ENCODE data around the gene KCNC4. TPM values are rescaled to one million over a fixed set of nuclear protein-coding genes. Genes with fewer than 3 reads are reported as not detected.

The KCNC4 gene
- total and polyA plus RNA-seq, 2 of the 4 experiments (the other 2 are of a cell fraction), result 0.18 to 2.3 TPM

DNA sequence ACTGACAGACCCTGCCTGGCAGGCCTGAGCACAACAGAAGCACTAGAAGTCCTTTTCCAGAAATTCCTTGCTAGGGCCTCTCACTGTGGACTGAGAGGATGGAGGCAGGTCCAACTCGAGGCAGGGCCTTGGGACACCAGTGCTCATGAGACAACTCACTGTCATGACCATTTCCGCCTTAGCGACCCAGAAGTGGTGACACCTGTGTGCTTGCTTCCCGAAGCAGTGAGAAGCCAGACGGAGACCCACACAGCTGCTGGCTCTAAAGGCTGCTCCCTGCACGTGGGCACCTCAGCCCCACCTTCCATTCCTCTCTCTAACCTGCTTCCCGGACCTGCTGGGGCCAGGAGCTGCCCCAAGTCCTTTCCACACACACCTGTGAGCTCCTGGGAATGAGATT, 33.0 kb downstream of the KCNC4 start:
- H2BK120ac ChIP-seq (ENCODE audit: low read depth, low read length), result no peak overlapping the region
- H2AFZ ChIP-seq (replicated peaks; ENCODE audit: low read length, poor library complexity), result no peak overlapping the region
- no peak overlapping the region for H3K23ac ChIP-seq (ENCODE audit: low read depth, low read length)
- ChIA-PET POLR2A (ENCODE audit: unreplicated experiment) (no interaction called here), CTCF (no interaction called here)
- no TSS peak for BruUV-seq (replicated peaks)
- no peak overlapping the region for H3K27ac ChIP-seq (ENCODE audit: insufficient read depth, low read length)
- no peaks in the 10 kb centered on the region for H3K9me3 ChIP-seq (ENCODE audit: control insufficient read depth, insufficient read depth, low read length)
- dilution Hi-C loops (cut with HindIII; ENCODE audit: low sequenced_read_pairs, unreplicated experiment), result no loop called here
- DNase-seq, result no peak
- H4K20me1 ChIP-seq (ENCODE audit: insufficient read depth, low read length), result no peaks in the 10 kb centered on the region
- peaks cover 53% of the 10 kb centered on the region for H3K27me3 ChIP-seq (ENCODE audit: control insufficient read depth, insufficient read depth, low read length)
- H4K91ac ChIP-seq (ENCODE audit: insufficient read depth, low read depth, low read length), result no peak overlapping the region
- no peak overlapping the region for H4K8ac ChIP-seq (ENCODE audit: low read depth in 2 of 2, low read length in 2 of 2)
- no peaks in the 10 kb centered on the region for H3K36me3 ChIP-seq (ENCODE audit: control insufficient read depth, insufficient read depth, low read length)
- no peak overlapping the region for H3K9ac ChIP-seq (ENCODE audit: low read depth, low read length)
- H3K4me1 ChIP-seq (ENCODE audit: control insufficient read depth, insufficient read depth, low read length), result no peaks in the 10 kb centered on the region; the same call in 1 of the 2 replicates
- H3K79me1 ChIP-seq (ENCODE audit: low read depth in 1 of 2, low read length in 2 of 2), result no peaks in the 10 kb centered on the region
- H4K5ac ChIP-seq (ENCODE audit: low read depth, low read length), result no peak overlapping the region
- H3K4ac ChIP-seq (ENCODE audit: low read depth, low read length), result no peak overlapping the region
- no peak overlapping the region for H2AK9ac ChIP-seq (replicated peaks; ENCODE audit: low read depth, low read length, poor library complexity)
- intact Hi-C loops (cut with micrococcal nuclease), result no loop called here
- no peak overlapping the region for H2BK20ac ChIP-seq (ENCODE audit: low read depth, low read length)
- no peak overlapping the region for H3K18ac ChIP-seq (ENCODE audit: low read depth, low read length)
- H3K4me3 ChIP-seq (ENCODE audit: insufficient read depth, low read depth, low read length), result no peak overlapping the region
- H3K9me1 ChIP-seq (ENCODE audit: insufficient read depth, low read length), result no peaks in the 10 kb centered on the region
- no peak overlapping the region for H3K14ac ChIP-seq (replicated peaks; ENCODE audit: low read depth, low read length)
- H3K56ac ChIP-seq (ENCODE audit: extremely low read depth, insufficient read depth, low read length), result no peak overlapping the region
- no peak overlapping the region for H2BK5ac ChIP-seq (ENCODE audit: low read depth, low read length, poor library complexity, severe bottlenecking)
- TF ChIP-seq, protein P1, sequence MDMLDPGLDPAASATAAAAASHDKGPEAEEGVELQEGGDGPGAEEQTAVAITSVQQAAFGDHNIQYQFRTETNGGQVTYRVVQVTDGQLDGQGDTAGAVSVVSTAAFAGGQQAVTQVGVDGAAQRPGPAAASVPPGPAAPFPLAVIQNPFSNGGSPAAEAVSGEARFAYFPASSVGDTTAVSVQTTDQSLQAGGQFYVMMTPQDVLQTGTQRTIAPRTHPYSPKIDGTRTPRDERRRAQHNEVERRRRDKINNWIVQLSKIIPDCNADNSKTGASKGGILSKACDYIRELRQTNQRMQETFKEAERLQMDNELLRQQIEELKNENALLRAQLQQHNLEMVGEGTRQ (IDR thresholded peaks at IDR 0.05; ENCODE audit: low read depth, low read length), result no peak
- TF ChIP-seq MAZ (IDR thresholded peaks at IDR 0.05; ENCODE audit: borderline replicate concordance, low read depth, low read length) (no peak), FOS (IDR thresholded peaks at IDR 0.05; ENCODE audit: low read depth, low read length) (no peak), RAD21 (IDR thresholded peaks at IDR 0.05; ENCODE audit: low read length) (no peak), MXI1 (IDR thresholded peaks at IDR 0.05; ENCODE audit: borderline replicate concordance, low read depth, low read length) (no peak), CEBPB (IDR thresholded peaks at IDR 0.05; ENCODE audit: low read depth, low read length) (no peak), RFX5 (IDR thresholded peaks at IDR 0.05; ENCODE audit: low read depth, low read length) (no peak), RCOR1 (IDR thresholded peaks at IDR 0.05; ENCODE audit: insufficient replicate concordance, low read length) (no peak), SMC3 (IDR thresholded peaks at IDR 0.05; ENCODE audit: low read depth, low read length) (no peak), CHD1 (IDR thresholded peaks at IDR 0.05; ENCODE audit: low read depth, low read length) (no peak), BHLHE40 (IDR thresholded peaks at IDR 0.05; ENCODE audit: low read depth, low read length) (no peak)
- TF ChIP-seq, protein P2, sequence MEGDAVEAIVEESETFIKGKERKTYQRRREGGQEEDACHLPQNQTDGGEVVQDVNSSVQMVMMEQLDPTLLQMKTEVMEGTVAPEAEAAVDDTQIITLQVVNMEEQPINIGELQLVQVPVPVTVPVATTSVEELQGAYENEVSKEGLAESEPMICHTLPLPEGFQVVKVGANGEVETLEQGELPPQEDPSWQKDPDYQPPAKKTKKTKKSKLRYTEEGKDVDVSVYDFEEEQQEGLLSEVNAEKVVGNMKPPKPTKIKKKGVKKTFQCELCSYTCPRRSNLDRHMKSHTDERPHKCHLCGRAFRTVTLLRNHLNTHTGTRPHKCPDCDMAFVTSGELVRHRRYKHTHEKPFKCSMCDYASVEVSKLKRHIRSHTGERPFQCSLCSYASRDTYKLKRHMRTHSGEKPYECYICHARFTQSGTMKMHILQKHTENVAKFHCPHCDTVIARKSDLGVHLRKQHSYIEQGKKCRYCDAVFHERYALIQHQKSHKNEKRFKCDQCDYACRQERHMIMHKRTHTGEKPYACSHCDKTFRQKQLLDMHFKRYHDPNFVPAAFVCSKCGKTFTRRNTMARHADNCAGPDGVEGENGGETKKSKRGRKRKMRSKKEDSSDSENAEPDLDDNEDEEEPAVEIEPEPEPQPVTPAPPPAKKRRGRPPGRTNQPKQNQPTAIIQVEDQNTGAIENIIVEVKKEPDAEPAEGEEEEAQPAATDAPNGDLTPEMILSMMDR (conservative IDR thresholded peaks at IDR 0.05; ENCODE audit: low read depth, low read length), result no peak
- TF ChIP-seq, protein P3, sequence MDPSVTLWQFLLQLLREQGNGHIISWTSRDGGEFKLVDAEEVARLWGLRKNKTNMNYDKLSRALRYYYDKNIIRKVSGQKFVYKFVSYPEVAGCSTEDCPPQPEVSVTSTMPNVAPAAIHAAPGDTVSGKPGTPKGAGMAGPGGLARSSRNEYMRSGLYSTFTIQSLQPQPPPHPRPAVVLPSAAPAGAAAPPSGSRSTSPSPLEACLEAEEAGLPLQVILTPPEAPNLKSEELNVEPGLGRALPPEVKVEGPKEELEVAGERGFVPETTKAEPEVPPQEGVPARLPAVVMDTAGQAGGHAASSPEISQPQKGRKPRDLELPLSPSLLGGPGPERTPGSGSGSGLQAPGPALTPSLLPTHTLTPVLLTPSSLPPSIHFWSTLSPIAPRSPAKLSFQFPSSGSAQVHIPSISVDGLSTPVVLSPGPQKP (IDR thresholded peaks at IDR 0.05; ENCODE audit: borderline replicate concordance, low read depth, low read length), result no peak
- no peak for ATAC-seq (ENCODE audit: low read depth)
- no peak overlapping the region for H2BK15ac ChIP-seq (ENCODE audit: low read depth, low read length)
- in situ Hi-C loops (cut with MboI; ENCODE audit: low sequenced_read_pairs), result no loop called here
- H2AK5ac ChIP-seq (ENCODE audit: low read depth, low read length), result no peak overlapping the region
- no peak overlapping the region for H3K4me2 ChIP-seq (ENCODE audit: low read depth, low read length)
- WGBS, 2 experiments (ENCODE audit: extremely low coverage in 2 of 2, insufficient read length in 1 of 2), result 53% methylated on average over 3 of the region's 7 CpGs; no CpG with 5 or more reads in 1 of the 2 experiments
